Measurements from ENCODE around the gene INMT. TPM values are rescaled to one million over a fixed set of nuclear protein-coding genes. Genes with fewer than 3 reads are reported as not detected.

Gene INMT
- total and polyA plus RNA-seq, 10 of the 15 experiments (the other 5 are each of a cell fraction or from before 2014, with no cell fraction given), result 0.03 to 0.20 (median 0.10) TPM; not detected in 7

DNA sequence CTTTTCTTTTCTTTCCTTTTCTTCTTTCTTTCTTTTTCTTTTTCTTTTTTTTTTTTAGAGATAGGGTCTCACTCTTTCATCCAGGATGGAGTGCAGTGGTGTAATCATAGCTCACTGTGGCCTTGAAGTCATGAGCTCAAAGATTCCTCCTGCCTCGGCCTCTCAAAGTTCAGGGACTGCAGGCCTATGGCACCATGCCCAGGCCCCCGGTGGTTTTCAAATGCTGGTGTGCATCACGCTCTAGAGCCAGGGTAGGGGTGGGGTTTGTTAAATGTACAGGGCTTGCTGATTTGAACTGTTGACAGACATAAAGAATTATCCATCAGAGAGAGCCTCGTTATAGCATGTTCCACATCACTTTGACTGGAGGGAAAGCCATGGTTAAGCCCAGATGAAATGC, 25.0 kb downstream of the INMT start (continued):
- no peak for TF ChIP-seq FOXK2 (IDR thresholded peaks at IDR 0.05)

DNA sequence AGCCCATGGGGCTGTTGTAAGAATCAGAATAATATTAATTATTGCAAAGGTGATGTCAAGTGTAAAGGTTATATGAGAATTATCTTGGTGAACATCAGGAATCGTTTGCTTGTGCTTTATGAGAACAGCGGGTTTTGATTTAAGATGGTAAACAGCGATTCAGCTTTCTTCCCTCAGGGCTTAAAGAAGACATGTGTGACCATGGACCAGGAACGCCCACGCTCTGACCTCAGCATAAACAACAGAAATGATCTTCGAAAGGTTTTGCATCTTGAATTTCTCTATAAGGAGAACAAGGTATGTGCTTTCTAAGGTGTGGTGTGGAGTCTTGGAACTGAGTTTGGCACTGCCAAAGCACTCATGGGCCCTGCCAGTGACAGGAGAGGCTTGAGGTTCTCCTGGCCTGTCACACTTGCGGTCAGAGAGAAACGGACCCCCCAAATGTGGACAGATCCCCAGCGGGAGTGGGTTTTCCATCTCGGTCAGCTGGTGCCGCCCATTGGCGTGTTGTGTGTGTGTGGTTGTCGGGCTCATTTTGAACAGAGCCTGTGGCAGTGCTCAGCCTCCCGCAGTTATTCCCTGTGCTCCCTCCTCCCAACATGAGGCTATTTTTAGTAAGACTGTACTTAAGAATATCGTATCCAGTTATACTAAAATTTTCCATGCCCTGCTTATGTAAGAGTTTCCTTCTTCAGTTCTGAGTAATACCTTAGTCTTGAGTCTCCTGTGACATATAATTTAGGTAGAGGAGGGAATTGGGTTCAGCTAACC, 26.5 kb downstream of the INMT start:
- no TSS peak for BruUV-seq (replicated peaks)
- Histone ChIP-seq H3K27ac (ENCODE audit: control insufficient read depth, insufficient read depth) (no peak overlapping the region), H3K27me3 (replicated peaks in 1 of 2; ENCODE audit: control insufficient read depth in 2 of 2, insufficient read depth in 2 of 2, low read length in 1 of 2) (no peaks in the 10 kb centered on the region), H4K20me1 (ENCODE audit: control insufficient read depth, insufficient read depth) (no peaks in the 10 kb centered on the region), H3K36me3 (ENCODE audit: control insufficient read depth in 2 of 2, insufficient read depth in 2 of 2, low read length in 1 of 2) (no peaks in the 10 kb centered on the region; a peak in 1 of 4 replicates), H2AFZ (ENCODE audit: control insufficient read depth, low read depth, low read length) (no peak overlapping the region), H3K4me3 (no peak overlapping the region), H3K4me2 (ENCODE audit: control insufficient read depth, insufficient read depth) (no peak overlapping the region), H3K79me2 (ENCODE audit: control insufficient read depth, insufficient read depth, low read length) (no peaks in the 10 kb centered on the region), H3K9ac (ENCODE audit: control insufficient read depth, insufficient read depth, low read length) (no peak overlapping the region), H3K9me3 (replicated peaks; ENCODE audit: control insufficient read depth, insufficient read depth, low read length) (no peaks in the 10 kb centered on the region), H3K4me1 (ENCODE audit: control insufficient read depth, insufficient read depth, low read length) (no peaks in the 10 kb centered on the region)
- DNase-seq (ENCODE audit: low read depth, low spot score) (no peak), ATAC-seq (no peak), FAIRE-seq (no peak)
- RAD21 ChIA-PET (ENCODE audit: unreplicated experiment), result no interaction called here
- intact Hi-C loops (cut with micrococcal nuclease; ENCODE audit: unreplicated experiment), result no loop called here
- POLR2A ChIA-PET, result interaction anchor here (0.8 kb wide), 1 partner anchor 17 kb away, joined by 3 read pairs; no protein-coding TSS in a partner anchor
- CTCF ChIA-PET, result no interaction called here
- in situ Hi-C loops (cut with MboI), result no loop called here
- SMC1A ChIA-PET (ENCODE audit: uncharacterized antibody, unreplicated experiment), result no interaction called here
- WGBS (ENCODE audit: insufficient coverage, insufficient replicate concordance, low lambda C conversion rate, missing lambda C conversion rate), result 85% methylated on average over 15 of the region's 15 CpGs
- TF ChIP-seq CHD1 (IDR thresholded peaks at IDR 0.05; ENCODE audit: low read depth, low read length) (no peak), SPI1 (IDR thresholded peaks at IDR 0.05; ENCODE audit: borderline replicate concordance, insufficient read depth, low read depth, low read length) (no peak), PAX8 (IDR thresholded peaks at IDR 0.05) (no peak), RB1 (IDR thresholded peaks at IDR 0.05; ENCODE audit: borderline replicate concordance) (no peak), CREB1 (IDR thresholded peaks at IDR 0.05; ENCODE audit: low read depth) (no peak), STAT3 (IDR thresholded peaks at IDR 0.05; ENCODE audit: low read depth, low read length) (no peak), FOXM1 (IDR thresholded peaks at IDR 0.05; ENCODE audit: low read depth, low read length) (no peak), ZNF384 (IDR thresholded peaks at IDR 0.05; ENCODE audit: borderline replicate concordance, low read depth, low read length) (no peak), JUNB (IDR thresholded peaks at IDR 0.05) (no peak), FOXK2 (IDR thresholded peaks at IDR 0.05) (no peak), NBN (IDR thresholded peaks at IDR 0.05) (no peak), CEBPB (IDR thresholded peaks at IDR 0.05; ENCODE audit: borderline replicate concordance in 1 of 2, low read depth in 2 of 2, low read length in 2 of 2) (no peak)
- TF ChIP-seq, protein P1, sequence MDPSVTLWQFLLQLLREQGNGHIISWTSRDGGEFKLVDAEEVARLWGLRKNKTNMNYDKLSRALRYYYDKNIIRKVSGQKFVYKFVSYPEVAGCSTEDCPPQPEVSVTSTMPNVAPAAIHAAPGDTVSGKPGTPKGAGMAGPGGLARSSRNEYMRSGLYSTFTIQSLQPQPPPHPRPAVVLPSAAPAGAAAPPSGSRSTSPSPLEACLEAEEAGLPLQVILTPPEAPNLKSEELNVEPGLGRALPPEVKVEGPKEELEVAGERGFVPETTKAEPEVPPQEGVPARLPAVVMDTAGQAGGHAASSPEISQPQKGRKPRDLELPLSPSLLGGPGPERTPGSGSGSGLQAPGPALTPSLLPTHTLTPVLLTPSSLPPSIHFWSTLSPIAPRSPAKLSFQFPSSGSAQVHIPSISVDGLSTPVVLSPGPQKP (IDR thresholded peaks at IDR 0.05; ENCODE audit: low read depth, low read length), result no peak
- TF ChIP-seq, protein P2, sequence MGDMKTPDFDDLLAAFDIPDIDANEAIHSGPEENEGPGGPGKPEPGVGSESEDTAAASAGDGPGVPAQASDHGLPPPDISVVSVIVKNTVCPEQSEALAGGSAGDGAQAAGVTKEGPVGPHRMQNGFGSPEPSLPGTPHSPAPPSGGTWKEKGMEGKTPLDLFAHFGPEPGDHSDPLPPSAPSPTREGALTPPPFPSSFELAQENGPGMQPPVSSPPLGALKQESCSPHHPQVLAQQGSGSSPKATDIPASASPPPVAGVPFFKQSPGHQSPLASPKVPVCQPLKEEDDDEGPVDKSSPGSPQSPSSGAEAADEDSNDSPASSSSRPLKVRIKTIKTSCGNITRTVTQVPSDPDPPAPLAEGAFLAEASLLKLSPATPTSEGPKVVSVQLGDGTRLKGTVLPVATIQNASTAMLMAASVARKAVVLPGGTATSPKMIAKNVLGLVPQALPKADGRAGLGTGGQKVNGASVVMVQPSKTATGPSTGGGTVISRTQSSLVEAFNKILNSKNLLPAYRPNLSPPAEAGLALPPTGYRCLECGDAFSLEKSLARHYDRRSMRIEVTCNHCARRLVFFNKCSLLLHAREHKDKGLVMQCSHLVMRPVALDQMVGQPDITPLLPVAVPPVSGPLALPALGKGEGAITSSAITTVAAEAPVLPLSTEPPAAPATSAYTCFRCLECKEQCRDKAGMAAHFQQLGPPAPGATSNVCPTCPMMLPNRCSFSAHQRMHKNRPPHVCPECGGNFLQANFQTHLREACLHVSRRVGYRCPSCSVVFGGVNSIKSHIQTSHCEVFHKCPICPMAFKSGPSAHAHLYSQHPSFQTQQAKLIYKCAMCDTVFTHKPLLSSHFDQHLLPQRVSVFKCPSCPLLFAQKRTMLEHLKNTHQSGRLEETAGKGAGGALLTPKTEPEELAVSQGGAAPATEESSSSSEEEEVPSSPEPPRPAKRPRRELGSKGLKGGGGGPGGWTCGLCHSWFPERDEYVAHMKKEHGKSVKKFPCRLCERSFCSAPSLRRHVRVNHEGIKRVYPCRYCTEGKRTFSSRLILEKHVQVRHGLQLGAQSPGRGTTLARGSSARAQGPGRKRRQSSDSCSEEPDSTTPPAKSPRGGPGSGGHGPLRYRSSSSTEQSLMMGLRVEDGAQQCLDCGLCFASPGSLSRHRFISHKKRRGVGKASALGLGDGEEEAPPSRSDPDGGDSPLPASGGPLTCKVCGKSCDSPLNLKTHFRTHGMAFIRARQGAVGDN (IDR thresholded peaks at IDR 0.05), result no peak
- TF ChIP-seq, protein P3, sequence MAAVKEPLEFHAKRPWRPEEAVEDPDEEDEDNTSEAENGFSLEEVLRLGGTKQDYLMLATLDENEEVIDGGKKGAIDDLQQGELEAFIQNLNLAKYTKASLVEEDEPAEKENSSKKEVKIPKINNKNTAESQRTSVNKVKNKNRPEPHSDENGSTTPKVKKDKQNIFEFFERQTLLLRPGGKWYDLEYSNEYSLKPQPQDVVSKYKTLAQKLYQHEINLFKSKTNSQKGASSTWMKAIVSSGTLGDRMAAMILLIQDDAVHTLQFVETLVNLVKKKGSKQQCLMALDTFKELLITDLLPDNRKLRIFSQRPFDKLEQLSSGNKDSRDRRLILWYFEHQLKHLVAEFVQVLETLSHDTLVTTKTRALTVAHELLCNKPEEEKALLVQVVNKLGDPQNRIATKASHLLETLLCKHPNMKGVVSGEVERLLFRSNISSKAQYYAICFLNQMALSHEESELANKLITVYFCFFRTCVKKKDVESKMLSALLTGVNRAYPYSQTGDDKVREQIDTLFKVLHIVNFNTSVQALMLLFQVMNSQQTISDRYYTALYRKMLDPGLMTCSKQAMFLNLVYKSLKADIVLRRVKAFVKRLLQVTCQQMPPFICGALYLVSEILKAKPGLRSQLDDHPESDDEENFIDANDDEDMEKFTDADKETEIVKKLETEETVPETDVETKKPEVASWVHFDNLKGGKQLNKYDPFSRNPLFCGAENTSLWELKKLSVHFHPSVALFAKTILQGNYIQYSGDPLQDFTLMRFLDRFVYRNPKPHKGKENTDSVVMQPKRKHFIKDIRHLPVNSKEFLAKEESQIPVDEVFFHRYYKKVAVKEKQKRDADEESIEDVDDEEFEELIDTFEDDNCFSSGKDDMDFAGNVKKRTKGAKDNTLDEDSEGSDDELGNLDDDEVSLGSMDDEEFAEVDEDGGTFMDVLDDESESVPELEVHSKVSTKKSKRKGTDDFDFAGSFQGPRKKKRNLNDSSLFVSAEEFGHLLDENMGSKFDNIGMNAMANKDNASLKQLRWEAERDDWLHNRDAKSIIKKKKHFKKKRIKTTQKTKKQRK (IDR thresholded peaks at IDR 0.05; ENCODE audit: low read depth, low read length), result no peak
